Umbilical cord (tissue), 2 donors: ENCODE data around the gene RAPGEF1. TPM values are rescaled to one million over a fixed set of nuclear protein-coding genes. Genes with fewer than 3 reads are reported as not detected.
"Not testable (repeated sequence)": the region's sequence is repeated elsewhere in the genome, so short reads cannot be mapped to it uniquely, and the experiment has no call there.

ENCODE experiments used
- DNase-seq: peaks from one replicate; pipeline ENCODE4 v3.0.0-alpha.2; 2015; ENCODE audit warnings: low spot score
- total RNA-seq: library from RNA; depleted of rRNA; stranded (reverse); fragments of >200 nt; gene quantifications from one replicate; pipeline ENCODE4 v1.2.3, GENCODE V29; 2014; ENCODE audit warnings: low replicate concordance; ENCODE audit not compliant: insufficient read depth

Gene RAPGEF1, protein sequence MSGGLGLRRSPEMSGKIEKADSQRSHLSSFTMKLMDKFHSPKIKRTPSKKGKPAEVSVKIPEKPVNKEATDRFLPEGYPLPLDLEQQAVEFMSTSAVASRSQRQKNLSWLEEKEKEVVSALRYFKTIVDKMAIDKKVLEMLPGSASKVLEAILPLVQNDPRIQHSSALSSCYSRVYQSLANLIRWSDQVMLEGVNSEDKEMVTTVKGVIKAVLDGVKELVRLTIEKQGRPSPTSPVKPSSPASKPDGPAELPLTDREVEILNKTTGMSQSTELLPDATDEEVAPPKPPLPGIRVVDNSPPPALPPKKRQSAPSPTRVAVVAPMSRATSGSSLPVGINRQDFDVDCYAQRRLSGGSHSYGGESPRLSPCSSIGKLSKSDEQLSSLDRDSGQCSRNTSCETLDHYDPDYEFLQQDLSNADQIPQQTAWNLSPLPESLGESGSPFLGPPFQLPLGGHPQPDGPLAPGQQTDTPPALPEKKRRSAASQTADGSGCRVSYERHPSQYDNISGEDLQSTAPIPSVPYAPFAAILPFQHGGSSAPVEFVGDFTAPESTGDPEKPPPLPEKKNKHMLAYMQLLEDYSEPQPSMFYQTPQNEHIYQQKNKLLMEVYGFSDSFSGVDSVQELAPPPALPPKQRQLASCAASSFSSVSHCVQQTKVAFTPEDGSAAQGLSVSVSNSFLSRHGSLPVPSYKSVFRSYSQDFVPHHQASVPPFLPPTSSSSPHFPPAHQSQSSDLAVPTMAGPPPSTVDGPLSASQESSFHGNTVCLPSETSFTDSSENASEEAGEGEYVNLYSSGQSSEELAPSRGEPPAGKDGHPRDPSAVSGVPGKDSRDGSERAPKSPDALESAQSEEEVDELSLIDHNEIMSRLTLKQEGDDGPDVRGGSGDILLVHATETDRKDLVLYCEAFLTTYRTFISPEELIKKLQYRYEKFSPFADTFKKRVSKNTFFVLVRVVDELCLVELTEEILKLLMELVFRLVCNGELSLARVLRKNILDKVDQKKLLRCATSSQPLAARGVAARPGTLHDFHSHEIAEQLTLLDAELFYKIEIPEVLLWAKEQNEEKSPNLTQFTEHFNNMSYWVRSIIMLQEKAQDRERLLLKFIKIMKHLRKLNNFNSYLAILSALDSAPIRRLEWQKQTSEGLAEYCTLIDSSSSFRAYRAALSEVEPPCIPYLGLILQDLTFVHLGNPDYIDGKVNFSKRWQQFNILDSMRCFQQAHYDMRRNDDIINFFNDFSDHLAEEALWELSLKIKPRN (N-terminal part only)
- 19.3 TPM for total RNA-seq

DNA sequence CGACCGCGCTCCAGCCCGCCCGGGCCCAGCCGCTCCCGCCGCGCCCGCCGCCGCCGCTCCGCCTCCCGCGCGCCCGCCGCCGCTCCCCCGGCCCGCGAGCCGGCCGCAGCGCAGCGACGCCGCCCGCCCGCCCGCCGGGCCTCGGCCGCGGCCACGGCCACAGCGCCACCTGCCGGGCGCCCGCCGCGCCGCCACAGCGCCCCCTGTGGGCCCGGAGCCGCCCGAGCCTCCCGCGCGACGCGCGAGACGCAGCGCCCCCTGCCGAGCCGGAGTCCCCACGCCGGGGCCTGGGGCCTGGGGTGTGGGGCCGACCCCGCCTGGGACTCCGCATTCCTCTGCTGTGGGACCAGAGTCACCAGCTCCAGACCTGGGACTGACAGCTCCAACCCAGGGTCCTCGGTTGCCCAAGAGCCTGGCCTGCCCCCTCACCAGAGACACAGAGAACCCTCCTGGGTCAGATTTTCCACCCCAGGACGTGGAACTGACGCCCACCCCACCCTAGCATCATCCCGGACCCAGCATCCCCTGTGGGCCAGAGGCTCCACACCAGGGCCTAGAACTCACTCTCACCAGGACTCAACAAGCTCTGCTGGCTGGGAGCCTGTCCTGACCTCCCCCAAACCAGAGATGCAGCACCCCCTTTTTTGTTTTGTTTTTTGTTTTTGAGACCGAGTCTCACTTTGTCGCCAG, at the start of gene RAPGEF1:
TSS of gene RAPGEF1 (minus strand) at position 118 of the 690 bp plus-strand sequence. CDS start 246 bp downstream, outside the sequence.
- no peak for DNase-seq

DNA sequence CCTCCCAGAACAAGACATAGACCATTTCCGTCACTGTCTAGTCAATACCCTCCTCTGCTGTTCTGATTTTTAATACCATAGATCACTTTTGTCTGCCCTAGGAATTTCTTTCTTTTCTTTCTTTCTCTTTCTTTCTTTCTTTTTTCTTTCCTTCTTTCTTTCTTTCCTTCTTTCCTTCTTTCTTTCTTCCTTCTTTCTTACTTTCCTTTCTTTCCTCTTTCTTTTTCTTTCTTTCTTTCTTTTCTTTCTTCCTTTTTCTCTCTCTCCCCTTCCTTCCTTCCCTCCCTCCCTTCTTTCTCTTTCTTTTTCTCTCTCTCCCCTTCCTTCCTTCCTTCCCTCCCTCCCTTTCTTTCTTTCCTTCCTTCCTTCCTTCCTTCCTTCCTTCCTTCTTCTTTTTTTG, 49.0 kb upstream of the RAPGEF1 start:
- no peak for DNase-seq

DNA sequence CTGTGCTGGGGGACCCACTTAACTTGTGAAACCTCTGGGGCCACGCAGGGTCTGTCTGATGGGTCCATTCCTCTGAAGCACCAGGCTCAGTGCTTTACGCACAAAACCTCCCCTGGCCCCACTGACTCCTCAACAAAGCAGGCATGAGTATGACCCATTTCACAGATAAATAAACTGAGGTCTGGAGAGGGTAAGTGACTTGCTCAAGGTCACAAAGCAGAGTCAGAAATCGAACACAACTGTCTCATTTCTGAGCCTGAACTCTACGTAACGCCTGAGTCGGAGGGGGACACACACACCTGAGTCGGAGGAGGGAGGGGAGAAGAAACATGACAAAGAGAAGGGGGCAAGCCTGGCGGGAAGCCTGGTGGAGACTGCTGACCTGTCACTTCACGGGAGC, 48.0 kb upstream of the RAPGEF1 start:
- DNase-seq = no peak

DNA sequence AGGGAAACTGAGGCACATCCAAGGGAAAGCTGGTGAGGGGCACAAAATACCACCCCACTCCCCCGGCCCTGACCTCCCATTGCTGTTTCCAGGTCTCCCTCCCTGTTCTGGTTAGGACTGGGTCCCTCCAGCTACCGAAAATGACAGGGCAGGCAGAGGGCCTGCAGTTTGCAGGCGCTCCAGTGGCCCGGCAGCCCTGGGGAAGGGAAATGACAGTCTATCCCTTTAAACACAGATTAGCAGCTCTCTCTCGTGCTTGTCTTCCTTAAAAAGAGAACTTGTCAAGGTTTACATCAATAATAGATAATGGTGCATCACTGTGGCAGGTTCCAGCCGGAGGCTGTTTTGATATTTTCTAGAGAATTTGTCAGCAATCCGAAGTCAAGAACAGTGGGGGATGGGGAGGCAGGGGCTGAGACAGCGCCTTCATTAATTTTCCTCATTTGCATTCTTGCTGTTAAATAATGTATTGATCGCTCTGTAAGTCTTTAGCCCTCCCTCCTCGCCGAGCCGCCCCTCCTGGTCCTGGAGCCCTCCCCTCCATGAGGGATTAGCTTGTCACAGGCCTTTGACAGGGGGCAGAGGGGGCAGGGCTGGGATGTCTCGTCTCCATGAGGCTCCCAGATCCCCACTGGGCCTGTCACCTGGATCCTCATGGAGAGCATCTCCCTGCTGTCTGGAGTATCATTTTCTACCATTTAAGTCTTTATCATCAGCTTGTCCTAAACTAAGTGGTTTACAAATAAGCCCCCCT, 45.0 kb upstream of the RAPGEF1 start:
- no peak for DNase-seq

DNA sequence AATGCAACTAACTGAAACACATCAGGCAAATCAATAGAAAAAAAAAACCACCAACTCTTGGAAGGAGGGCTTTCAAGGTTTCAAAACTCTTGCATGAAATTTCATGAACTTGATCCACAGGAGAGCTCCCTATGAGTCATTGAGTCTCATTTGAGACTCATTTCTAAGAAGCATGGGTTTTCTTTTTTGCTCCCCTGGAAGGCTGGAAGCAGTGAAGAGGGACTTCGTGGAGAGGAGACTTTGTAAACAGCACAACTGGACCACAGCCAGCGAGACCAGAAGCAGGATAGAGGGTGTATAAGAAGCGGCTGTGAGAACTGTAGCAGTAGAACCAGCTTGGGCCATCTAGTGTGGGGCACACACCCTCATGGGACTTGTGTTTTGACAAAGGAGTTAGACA, 41.2 kb upstream of the RAPGEF1 start:
- DNase-seq = no peak

DNA sequence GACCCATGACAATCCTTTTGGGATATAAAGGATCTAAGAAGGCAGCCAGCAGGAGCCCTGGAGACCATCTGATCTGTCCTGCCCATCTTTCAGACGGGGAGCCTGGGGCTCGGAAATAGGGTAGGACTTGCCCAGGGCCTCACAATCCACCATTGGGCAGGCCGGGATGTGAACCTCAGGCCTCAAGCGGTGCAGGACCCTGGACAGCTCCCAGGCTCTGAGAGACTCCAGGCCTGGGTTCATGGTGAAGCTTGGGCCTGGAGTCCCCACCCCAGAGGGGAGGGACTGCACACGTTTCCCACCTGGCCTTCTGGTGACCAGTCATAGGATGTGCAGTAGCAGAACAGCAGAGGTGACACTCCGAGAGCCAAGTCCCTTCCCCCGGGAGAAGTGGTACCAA, 36.6 kb upstream of the RAPGEF1 start:
- peak; percentile 43 for DNase-seq

GRCh38 chr9:131776036-131776435, 36.2 kb upstream of the RAPGEF1 start:
- no peak for DNase-seq

DNA sequence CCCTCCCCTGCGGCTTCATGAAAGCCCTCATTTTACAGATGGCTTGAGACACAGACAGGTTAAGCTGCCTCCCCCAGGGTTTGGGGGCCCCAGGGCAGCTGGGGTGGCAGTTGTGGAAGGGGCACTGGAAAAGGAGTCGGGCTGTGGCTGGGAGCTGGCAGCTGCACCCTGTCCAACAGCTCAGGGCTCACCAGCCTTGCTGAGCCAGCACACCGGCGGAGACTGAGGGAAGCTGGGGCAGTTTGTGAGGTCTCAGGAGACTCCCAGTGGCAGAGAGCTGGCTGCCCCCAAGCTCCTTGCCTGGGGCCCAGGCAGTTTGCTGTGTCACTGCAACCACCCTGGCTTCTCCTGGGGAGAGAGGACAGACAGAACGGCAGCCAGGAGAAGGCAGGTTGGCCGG, 34.8 kb upstream of the RAPGEF1 start:
- DNase-seq = no peak

GRCh38 chr9:131773911-131774379, 34.1 kb upstream of the RAPGEF1 start:
- peak; percentile 68 for DNase-seq

GRCh38 chr9:131772940-131773339, 33.1 kb upstream of the RAPGEF1 start:
- no peak for DNase-seq

GRCh38 chr9:131771646-131772045, 31.8 kb upstream of the RAPGEF1 start:
- DNase-seq = no peak

GRCh38 chr9:131769361-131769760, 29.5 kb upstream of the RAPGEF1 start:
- DNase-seq = no peak

GRCh38 chr9:131764568-131764967, 24.7 kb upstream of the RAPGEF1 start:
- no peak for DNase-seq

DNA sequence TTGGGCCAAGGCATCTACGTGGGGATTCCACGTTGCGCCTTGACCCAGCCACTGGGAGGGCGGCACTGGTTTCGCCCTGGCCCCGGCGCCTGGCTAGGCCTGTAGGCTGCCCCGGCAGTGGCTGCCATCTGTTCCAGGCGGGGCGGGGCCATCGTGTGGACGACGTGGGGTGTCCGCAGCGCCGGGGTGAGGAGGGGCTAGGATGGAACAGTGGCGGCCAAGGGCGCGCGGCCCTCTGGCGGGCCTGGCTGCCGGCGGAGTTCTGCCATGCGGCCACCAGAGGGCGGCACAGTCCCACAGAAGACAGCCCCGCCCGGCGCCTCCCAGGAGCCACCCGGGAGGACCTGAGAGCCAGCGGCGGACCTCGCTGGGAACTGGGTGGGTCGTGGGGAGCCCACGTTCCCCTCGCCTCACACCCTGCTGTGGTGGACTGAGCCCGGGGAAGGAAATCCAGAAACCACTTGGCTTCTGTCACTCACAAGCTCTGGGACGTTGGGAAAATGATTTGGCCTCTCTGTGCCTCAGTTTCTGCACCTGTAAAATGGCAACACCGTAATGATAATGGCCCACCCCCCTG, 22.6 kb upstream of the RAPGEF1 start:
- DNase-seq = peak; percentile 54

- DNase-seq = no peak
Measured at GRCh38 chr9:131759017-131759647, 19.3 kb upstream of the RAPGEF1 start.

DNA sequence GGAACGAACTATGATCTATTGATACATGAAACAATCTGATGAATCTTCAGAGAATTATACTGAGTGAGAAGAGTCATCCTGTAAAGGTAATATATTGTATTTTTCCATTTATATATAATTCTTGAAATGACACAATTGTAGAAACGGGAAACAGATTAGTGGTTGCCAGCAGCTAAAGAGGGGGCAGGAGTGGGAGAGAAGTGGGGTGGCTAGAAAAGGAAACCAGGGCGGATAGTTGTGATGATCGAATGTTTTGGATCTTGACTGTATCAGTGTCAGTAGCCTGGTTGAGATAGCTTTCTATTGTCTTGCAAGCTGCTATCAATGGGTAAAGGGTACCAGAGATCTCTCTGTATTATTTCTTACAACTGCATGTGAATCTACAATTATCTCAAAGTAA, 17.7 kb upstream of the RAPGEF1 start:
- no peak for DNase-seq

GRCh38 chr9:131755541-131756198, 15.8 kb upstream of the RAPGEF1 start:
- peak; percentile 75 for DNase-seq

DNA sequence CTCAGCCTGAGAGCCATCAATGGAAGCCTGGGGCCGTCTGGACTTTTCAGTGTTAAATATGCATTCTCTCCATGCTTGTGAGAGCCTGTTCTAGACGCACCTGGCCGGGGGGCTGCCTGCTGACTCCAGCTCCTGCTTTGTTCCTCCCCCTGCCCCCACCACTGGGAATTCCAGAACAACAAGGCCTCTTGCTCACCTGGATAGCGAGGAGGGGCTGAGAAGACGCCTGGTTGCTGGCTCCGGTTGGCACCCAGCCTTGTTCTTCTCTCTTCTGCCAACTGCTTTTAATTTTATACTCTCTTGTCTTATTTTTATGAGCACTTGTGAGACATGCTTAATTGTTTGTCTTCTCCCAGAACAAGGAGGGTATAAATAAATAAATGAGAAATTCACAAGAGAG, 15.0 kb upstream of the RAPGEF1 start:
- peak; percentile 50 for DNase-seq

- DNase-seq = not testable (repeated sequence)
Measured at GRCh38 chr9:131753751-131754150, 13.9 kb upstream of the RAPGEF1 start.
